ENCODE data around the gene MARCHF7. TPM values are rescaled to one million over a fixed set of nuclear protein-coding genes. Genes with fewer than 3 reads are reported as not detected.
"Not testable (repeated sequence)": the region's sequence is repeated elsewhere in the genome, so short reads cannot be mapped to it uniquely, and the experiment has no call there.

Gene MARCHF7
- total and polyA plus RNA-seq, 4 donors = 30.3 to 88.1 (median 64.4) TPM

DNA sequence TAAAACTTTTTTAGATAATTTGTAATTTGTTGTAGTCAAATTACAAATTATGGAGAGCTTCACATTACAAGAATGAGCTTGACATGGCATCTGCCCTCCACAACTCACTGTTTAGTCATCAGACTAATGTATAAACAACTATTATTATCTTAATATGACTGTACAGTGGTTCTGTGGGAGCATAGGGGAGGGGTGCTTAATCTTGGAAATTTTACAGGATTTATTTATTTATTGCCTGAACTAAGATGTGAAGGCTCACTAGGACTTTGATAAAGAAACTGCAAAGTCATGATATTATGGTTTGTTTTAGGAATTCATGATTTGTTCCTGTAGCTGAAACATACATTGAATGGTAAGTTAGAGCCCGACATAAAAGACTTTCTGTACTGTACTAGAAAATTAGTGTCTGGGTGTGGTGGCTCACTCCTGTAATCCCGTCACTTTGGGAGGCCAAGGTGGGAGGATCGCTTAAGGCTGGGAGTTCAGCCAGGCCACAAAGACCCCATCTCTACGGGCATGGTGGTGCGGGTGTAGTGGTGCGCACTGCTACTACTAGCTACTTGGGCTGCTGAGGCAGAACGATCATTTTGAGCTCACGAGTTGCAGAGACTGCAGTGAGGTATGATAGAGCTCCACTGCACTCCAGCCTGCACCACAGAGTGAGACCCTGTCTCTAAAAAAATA is 2.1 kb downstream of the MARCHF7 start:
- peak overlapping the region in 1 of 2 donors; percentile 17 for H3K4me3 ChIP-seq (ENCODE audit: low read length in 2 of 2)
- 74 to 79% methylated on average over 8 of the region's 8 CpGs for WGBS, 2 donors
- H3K9me3 ChIP-seq (ENCODE audit: control insufficient read depth, low read length) = no peaks in the 10 kb centered on the region
- DNase-seq (no peak), ATAC-seq (ENCODE audit: low FRiP score) (no peak)
- peaks cover 0 to 9% of the 10 kb centered on the region in 2 donors for H3K4me1 ChIP-seq (ENCODE audit: control insufficient read depth in 1 of 2, insufficient read depth in 2 of 2, low read length in 2 of 2)
- no peaks in the 10 kb centered on the region for H3K36me3 ChIP-seq (ENCODE audit: control insufficient read depth in 1 of 2, insufficient read depth in 2 of 2, low read length in 1 of 2)
- H3K27me3 ChIP-seq (ENCODE audit: control insufficient read depth in 1 of 2, insufficient read depth in 2 of 2, low read length in 1 of 2) = no peaks in the 10 kb centered on the region
- no peak overlapping the region for H3K27ac ChIP-seq (ENCODE audit: low read depth in 1 of 2, low read length in 2 of 2)
- intact Hi-C loops (cut with DNase I) = loop anchor here in 1 of 2 donors (5.0 kb wide), 1 partner anchor 97 kb away; the partner anchor contains the start of gene BAZ2B

DNA sequence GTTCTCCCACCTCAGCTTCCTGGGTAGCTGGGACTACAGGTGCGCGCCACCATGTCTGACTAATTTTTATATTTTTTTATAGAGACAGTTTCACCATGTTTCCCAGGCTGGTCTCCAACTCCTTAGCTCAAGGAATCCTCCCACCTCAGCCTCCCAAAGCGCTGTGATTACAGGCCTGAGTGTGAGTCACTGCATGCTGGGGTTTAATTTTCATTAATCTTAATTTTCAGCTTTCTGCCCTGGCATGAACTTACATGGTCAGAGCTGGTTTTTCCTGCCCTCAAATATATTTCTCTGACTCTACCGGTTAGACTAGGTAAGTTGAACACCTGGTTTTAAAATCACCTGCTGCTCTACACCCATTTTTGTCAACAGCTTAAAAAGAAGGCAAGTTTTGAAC is 3.1 kb downstream of the MARCHF7 start:
- no peak overlapping the region for H3K4me3 ChIP-seq (ENCODE audit: low read length in 2 of 2)
- intact Hi-C loops (cut with DNase I) = no loop called here

DNA sequence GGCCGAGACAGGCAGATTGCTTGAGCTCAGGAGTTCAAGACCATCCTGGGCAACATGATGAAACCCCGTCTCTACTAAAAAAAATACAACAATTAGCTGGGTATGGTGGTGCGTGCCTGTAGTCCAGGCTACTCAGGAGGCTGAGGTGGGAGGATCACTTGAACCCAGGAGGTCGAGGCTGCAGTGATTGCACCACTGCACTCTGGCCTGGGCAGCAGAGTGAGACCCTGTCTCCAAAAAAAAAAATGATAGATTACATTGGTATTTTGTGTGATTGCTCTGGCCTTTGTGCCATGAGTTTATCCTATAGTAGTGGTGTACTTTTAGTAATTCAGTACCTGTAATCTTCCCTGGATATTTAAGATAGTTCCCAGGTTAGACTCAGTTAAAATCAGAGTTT is 4.1 kb downstream of the MARCHF7 start:
- H3K27me3 ChIP-seq (ENCODE audit: control insufficient read depth in 1 of 2, insufficient read depth in 2 of 2, low read length in 1 of 2); H3K27ac ChIP-seq (ENCODE audit: low read depth in 1 of 2, low read length in 2 of 2); H3K4me3 ChIP-seq (ENCODE audit: low read length in 2 of 2); H3K36me3 ChIP-seq (ENCODE audit: control insufficient read depth in 1 of 2, insufficient read depth in 2 of 2, low read length in 1 of 2); intact Hi-C loops (cut with DNase I); ATAC-seq (ENCODE audit: low FRiP score); H3K9me3 ChIP-seq (ENCODE audit: control insufficient read depth, low read length); DNase-seq: not testable (repeated sequence)
- 91 to 97% methylated on average over 4 of the region's 4 CpGs for whole genome bisulfite sequencing, 2 donors
- H3K4me1 ChIP-seq (ENCODE audit: control insufficient read depth in 1 of 2, insufficient read depth in 2 of 2, low read length in 2 of 2) = peaks cover 0 to 11% of the 10 kb centered on the region in 2 donors

More for the DNA sequence above, 3.1 kb downstream of the MARCHF7 start:
- DNase-seq = no peak
- WGBS, 2 donors = 91 to 93% methylated on average over 4 of the region's 4 CpGs
- Histone ChIP-seq H3K27ac (ENCODE audit: low read depth in 1 of 2, low read length in 2 of 2) (no peak overlapping the region), H3K36me3 (ENCODE audit: control insufficient read depth in 1 of 2, insufficient read depth in 2 of 2, low read length in 1 of 2) (peaks cover 0 to 3% of the 10 kb centered on the region in 2 donors), H3K27me3 (ENCODE audit: control insufficient read depth in 1 of 2, insufficient read depth in 2 of 2, low read length in 1 of 2) (no peaks in the 10 kb centered on the region), H3K4me1 (ENCODE audit: control insufficient read depth in 1 of 2, insufficient read depth in 2 of 2, low read length in 2 of 2) (peaks cover 0 to 9% of the 10 kb centered on the region in 2 donors), H3K9me3 (ENCODE audit: control insufficient read depth, low read length) (no peaks in the 10 kb centered on the region)
- ATAC-seq (ENCODE audit: low FRiP score) = no peak

DNA sequence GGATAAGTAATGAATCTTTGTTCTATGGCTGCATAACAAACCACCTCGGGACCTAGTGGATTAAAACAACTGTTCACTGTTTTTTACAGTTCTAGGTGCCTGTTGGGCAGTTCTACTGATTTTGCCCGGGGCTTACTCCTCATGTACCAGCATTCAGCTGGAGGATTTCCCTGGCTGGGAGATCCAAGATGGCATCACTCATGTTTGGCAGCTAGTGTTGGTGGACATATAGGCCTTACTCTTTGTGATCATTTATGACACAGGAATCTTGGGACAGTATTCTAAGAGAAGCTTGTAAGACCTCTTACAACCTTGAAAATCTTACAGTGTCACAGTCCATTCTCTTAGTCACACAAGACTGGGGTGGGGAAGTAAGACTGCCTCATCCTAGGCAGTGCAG is 4.6 kb downstream of the MARCHF7 start:
- intact Hi-C loops (cut with DNase I) = no loop called here
- ATAC-seq (ENCODE audit: low FRiP score) (no peak), DNase-seq (no peak)
- Histone ChIP-seq H3K27ac (ENCODE audit: low read depth in 1 of 2, low read length in 2 of 2) (no peak overlapping the region), H3K4me3 (ENCODE audit: low read length in 2 of 2) (no peak overlapping the region), H3K9me3 (ENCODE audit: control insufficient read depth, low read length) (no peaks in the 10 kb centered on the region), H3K36me3 (ENCODE audit: control insufficient read depth in 1 of 2, insufficient read depth in 2 of 2, low read length in 1 of 2) (peaks cover 0 to 3% of the 10 kb centered on the region in 2 donors), H3K4me1 (ENCODE audit: control insufficient read depth in 1 of 2, insufficient read depth in 2 of 2, low read length in 2 of 2) (peaks cover 0 to 13% of the 10 kb centered on the region in 2 donors), H3K27me3 (ENCODE audit: control insufficient read depth in 1 of 2, insufficient read depth in 2 of 2, low read length in 1 of 2) (no peaks in the 10 kb centered on the region)
- WGBS, 2 donors = 89% methylated on average over 2 of the region's 2 CpGs

DNA sequence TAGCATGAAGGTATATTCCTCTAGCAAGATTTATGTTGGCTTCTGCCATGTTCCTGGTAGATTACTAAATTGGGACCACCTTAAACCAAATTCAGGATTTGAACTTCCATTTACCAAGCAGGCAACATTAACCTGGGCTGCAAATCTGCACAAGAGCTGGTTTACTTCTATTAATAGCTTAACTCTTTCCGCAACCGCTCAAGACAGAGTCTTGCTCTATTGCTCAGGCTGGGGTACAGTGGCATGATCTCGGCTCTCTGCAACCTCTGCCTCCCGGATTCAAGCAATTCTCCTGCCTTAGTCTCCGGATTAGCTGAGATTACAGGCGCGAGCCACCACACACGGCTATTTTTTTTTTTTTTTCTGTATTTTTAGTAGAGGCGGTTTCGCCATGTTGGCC is 8.4 kb downstream of the MARCHF7 start:
- ATAC-seq (ENCODE audit: low FRiP score) = no peak
- intact Hi-C loops (cut with DNase I) = no loop called here
- Histone ChIP-seq H3K27ac (ENCODE audit: low read depth in 1 of 2, low read length in 2 of 2) (no peak overlapping the region), H3K36me3 (ENCODE audit: control insufficient read depth in 1 of 2, insufficient read depth in 2 of 2, low read length in 1 of 2) (peaks cover 0 to 5% of the 10 kb centered on the region in 2 donors), H3K9me3 (ENCODE audit: control insufficient read depth, low read length) (no peaks in the 10 kb centered on the region), H3K27me3 (ENCODE audit: control insufficient read depth in 1 of 2, insufficient read depth in 2 of 2, low read length in 1 of 2) (no peaks in the 10 kb centered on the region), H3K4me3 (ENCODE audit: low read length in 2 of 2) (no peak overlapping the region), H3K4me1 (ENCODE audit: control insufficient read depth in 1 of 2, insufficient read depth in 2 of 2, low read length in 2 of 2) (peaks cover 0 to 13% of the 10 kb centered on the region in 2 donors)
- no peak for DNase-seq
- WGBS, 2 donors = 93 to 94% methylated on average over 10 of the region's 10 CpGs

DNA sequence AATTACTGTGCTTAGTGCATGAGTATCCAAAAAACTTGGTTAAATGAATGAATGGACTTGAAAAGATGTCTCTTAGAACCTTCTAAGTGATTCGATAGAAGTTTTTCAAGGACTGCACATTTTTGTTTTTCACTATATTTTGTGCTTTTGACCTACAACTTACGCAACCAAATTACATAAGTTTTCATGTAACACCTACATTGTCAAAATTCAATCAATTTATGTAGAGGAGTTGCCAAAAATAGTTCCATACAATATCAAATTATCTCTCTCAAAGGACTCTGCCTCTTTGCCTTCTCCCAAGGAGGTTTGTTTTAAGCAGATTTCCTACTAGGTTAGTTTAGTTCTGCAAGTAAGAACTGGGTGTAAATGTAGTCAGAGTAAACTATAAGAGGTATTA is 10.3 kb downstream of the MARCHF7 start:
- H3K36me3 ChIP-seq (ENCODE audit: control insufficient read depth in 1 of 2, insufficient read depth in 2 of 2, low read length in 1 of 2) = peaks cover 0 to 5% of the 10 kb centered on the region in 2 donors
- no peaks in the 10 kb centered on the region for H3K9me3 ChIP-seq (ENCODE audit: control insufficient read depth, low read length)
- no peak overlapping the region for H3K27ac ChIP-seq (ENCODE audit: low read depth in 1 of 2, low read length in 2 of 2)
- no peaks in the 10 kb centered on the region for H3K27me3 ChIP-seq (ENCODE audit: control insufficient read depth in 1 of 2, insufficient read depth in 2 of 2, low read length in 1 of 2)
- peaks cover 0 to 13% of the 10 kb centered on the region in 2 donors for H3K4me1 ChIP-seq (ENCODE audit: control insufficient read depth in 1 of 2, insufficient read depth in 2 of 2, low read length in 2 of 2)
- DNase-seq = no peak
- 88 to 91% methylated on average over 2 of the region's 2 CpGs for WGBS, 2 donors
- no peak for ATAC-seq (ENCODE audit: low FRiP score)
- H3K4me3 ChIP-seq (ENCODE audit: low read length in 2 of 2) = no peak overlapping the region
- intact Hi-C loops (cut with DNase I) = no loop called here

DNA sequence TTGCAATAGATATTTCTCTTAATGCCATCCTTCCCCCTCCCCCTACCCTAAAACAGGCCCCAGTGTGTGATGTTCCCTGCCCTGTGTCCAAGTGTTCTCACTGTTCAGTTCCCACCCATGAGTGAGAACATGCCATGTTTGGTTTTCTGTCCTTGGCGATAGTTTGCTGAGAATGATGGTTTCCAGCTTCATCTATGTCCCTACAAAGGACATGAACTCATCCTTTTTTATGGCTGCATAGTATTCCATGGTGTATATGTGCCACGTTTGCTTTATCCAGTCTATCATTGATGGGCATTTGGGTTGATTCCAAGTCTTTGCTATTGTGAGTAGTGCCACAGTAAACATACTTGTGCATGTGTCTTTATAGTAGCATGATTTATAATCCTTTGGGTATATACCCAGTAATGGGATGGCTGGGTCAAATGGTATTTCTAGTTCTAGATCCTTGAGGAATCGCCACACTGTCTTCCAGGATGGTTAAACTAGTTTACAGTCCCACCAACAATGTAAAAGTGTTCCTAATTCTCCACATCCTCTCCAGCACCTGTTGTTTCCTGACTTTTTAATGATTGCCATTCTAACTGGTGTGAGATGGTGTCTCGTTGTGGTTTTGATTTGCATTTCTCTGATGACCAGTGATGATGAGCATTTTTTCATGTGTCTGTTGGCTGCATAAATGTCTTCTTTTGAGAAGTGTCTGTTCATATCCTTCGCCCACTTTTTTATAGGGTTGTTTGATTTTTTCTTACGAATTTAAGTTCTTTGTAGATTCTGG is 12.7 kb downstream of the MARCHF7 start:
- H3K9me3 ChIP-seq (ENCODE audit: control insufficient read depth, low read length); ATAC-seq (ENCODE audit: low FRiP score); H3K27me3 ChIP-seq (ENCODE audit: control insufficient read depth in 1 of 2, insufficient read depth in 2 of 2, low read length in 1 of 2); H3K36me3 ChIP-seq (ENCODE audit: control insufficient read depth in 1 of 2, insufficient read depth in 2 of 2, low read length in 1 of 2); H3K27ac ChIP-seq (ENCODE audit: low read depth in 1 of 2, low read length in 2 of 2); H3K4me3 ChIP-seq (ENCODE audit: low read length in 2 of 2); H3K4me1 ChIP-seq (ENCODE audit: control insufficient read depth in 1 of 2, insufficient read depth in 2 of 2, low read length in 2 of 2); intact Hi-C loops (cut with DNase I); DNase-seq: not testable (repeated sequence)
- WGBS, 2 donors = 75 to 86% methylated on average over 6 of the region's 6 CpGs

DNA sequence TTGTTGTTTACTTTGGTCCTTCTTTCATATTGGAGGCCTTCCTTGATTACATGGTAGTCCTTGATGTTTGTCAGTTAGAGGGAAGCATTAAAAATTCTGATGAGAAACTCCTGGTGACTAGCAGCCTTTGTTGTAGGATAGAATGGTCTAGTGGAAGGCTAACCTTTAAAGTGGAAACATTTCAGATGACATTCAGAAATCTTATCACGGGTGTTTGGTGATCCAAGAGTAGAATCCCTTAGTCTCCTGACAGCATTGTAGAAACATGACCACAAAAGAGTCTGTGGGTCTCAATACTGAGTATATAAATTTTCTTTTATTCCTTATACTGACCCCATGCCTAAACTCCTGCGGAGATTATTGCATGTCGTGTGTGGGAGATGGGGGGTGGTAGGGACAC is 13.4 kb downstream of the MARCHF7 start:
- ATAC-seq (ENCODE audit: low FRiP score) (no peak), DNase-seq (no peak)
- H3K36me3 ChIP-seq (ENCODE audit: control insufficient read depth in 1 of 2, insufficient read depth in 2 of 2, low read length in 1 of 2) = peaks cover 0 to 4% of the 10 kb centered on the region in 2 donors
- no peaks in the 10 kb centered on the region for H3K27me3 ChIP-seq (ENCODE audit: control insufficient read depth in 1 of 2, insufficient read depth in 2 of 2, low read length in 1 of 2)
- intact Hi-C loops (cut with DNase I) = no loop called here
- H3K9me3 ChIP-seq (ENCODE audit: control insufficient read depth, low read length) = no peaks in the 10 kb centered on the region
- H3K27ac ChIP-seq (ENCODE audit: low read depth in 1 of 2, low read length in 2 of 2) = no peak overlapping the region
- 90 to 92% methylated on average over 3 of the region's 3 CpGs for WGBS, 2 donors
- no peak overlapping the region for H3K4me3 ChIP-seq (ENCODE audit: low read length in 2 of 2)
- H3K4me1 ChIP-seq (ENCODE audit: control insufficient read depth in 1 of 2, insufficient read depth in 2 of 2, low read length in 2 of 2) = peaks cover 0 to 8% of the 10 kb centered on the region in 2 donors
